DND-41 (cell line): ENCODE data around the gene PSD4.

Experiments used
- EZH2 ChIP-seq: IDR thresholded peaks from 3 replicates; pipeline ENCODE4 v1.6.1; 2012; ENCODE audit warnings: borderline replicate concordance, low read depth, mild to moderate bottlenecking, moderate library complexity, low read length, inconsistent platforms; ENCODE audit not compliant: severe bottlenecking
- TF ChIP-seq, protein P1 (sequence below): IDR thresholded peaks from 2 replicates; pipeline ENCODE4 v1.5.1; 2012; ENCODE audit warnings: borderline replicate concordance, low read length, moderate library complexity, mild to moderate bottlenecking; ENCODE audit not compliant: poor library complexity, severe bottlenecking; ENCODE audit errors: extremely low read depth

DNA sequence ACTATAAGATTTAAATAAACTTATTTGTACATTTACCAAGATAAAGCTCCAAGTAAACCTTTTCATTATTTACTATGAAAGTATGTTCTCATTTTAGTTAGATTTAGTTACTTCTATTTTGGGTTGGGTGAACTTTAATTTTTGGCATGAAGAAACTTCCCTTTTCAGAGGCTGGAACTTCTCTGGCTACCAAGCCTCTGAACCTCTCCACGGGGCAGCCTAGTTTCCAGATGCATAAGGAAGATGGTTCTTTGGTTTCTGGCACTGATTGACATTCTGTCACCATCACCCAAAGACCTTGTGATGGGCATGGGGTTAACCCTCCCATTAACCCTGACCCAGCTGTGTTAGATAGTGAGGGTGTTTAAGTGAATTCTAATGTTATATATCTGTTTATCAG, 17.1 kb downstream of the PSD4 start:
- TF ChIP-seq, protein P1, sequence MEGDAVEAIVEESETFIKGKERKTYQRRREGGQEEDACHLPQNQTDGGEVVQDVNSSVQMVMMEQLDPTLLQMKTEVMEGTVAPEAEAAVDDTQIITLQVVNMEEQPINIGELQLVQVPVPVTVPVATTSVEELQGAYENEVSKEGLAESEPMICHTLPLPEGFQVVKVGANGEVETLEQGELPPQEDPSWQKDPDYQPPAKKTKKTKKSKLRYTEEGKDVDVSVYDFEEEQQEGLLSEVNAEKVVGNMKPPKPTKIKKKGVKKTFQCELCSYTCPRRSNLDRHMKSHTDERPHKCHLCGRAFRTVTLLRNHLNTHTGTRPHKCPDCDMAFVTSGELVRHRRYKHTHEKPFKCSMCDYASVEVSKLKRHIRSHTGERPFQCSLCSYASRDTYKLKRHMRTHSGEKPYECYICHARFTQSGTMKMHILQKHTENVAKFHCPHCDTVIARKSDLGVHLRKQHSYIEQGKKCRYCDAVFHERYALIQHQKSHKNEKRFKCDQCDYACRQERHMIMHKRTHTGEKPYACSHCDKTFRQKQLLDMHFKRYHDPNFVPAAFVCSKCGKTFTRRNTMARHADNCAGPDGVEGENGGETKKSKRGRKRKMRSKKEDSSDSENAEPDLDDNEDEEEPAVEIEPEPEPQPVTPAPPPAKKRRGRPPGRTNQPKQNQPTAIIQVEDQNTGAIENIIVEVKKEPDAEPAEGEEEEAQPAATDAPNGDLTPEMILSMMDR, result no peak
- TF ChIP-seq EZH2, result no peak
